ENCODE data around the gene KIF21B.

KIF21B gene

DNA sequence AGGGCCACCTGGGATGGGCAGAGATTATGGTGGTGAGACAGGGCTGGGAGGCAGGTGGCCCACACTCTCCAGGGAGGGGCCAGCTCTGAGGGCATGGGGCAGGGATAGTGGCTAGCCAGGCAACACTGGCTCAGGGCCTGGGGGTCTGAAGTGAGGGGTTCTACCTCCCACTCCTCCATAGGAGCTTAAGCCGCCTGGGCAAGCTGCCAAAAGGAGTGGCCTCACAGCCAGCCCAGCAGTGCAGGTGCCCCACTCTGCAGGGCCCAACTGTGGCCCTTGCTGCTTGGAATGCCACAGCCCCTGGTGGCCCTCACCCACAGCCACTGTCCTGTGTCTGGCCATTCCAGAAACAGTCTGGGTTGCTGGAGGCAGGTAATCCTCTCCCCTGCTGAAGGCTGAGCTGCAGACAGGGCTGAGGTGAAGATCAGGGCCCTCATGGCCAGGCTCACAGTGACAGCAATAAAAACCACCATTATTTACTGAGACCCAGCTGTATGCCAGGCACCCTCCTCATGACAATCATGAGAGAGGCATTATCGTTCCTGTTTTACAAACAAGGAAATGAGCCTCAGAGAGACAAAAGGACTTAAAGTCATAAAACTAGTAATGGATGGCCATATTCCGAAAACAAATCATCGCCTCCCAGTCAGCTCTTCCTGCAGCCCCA lies 31.0 kb downstream of the KIF21B start:
- no peak for DNase-seq (ENCODE audit: low spot score)

DNA sequence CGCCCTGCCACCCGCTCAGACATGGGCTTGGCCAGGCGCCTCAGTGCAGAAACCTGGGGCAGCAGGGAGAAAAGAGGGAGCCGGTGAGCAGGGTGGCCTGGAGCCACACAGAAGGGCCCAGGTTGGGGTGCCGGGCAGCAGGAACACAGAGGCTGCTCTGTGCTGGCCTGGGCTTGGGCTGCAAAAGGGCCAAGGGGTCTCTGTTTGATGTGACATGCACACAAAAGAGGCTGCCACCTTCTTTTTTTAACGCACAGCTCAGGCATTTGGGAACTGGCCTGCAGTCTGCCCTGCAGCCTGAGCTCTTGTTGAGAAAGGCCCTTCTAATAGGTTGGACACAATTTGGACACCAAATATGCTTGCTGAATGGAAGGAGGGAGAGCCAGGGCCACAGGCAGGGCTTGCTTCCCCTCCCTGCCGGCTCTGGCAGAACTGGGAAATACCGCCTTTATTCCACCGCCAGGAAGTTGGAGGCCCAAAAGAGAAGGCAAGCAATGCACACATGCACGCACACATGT lies 32.4 kb downstream of the KIF21B start:
- DNase-seq (ENCODE audit: low spot score) = no peak

DNA sequence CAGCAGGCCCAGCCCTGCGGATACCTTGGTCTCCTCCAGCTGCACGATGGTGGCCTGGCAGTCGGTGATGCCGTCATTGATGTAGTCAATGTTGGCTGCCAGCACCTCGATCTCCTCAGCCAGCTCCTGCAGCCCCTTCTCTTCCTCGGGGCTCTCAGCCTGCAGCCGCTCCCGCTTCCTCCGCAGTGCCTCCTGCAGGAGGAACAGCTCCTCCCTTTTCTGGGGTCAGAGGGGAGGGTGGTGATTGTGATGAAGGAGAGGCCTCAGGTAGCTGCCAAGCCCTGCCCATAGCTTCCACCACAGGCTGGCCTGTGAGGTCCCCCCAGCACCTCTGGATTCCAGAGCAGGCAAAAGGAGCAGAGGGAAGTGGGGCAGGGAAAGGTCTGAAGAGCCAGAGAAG lies 33.4 kb downstream of the KIF21B start:
- no peak for DNase-seq (ENCODE audit: low spot score)

DNA sequence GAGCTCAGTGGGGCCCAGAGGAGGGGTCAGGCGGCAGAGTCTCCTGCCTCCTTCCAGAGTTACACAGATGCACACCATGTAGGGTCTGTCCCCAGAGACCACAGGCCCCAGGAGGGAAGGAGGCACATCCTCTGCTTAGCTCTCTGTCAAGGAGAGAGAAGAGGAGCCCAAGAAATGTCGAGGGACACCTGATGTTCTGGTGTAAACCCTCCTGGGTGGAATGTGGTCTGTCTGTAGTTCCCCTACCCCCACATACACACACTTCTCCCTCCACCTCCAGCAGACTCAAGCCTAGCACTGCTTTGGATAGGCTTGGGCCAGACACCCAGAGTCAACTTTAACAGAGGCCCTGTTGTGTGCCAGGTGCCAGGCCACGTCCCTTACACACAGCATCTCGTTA lies 34.2 kb downstream of the KIF21B start:
- DNase-seq (ENCODE audit: low spot score) = no peak

DNA sequence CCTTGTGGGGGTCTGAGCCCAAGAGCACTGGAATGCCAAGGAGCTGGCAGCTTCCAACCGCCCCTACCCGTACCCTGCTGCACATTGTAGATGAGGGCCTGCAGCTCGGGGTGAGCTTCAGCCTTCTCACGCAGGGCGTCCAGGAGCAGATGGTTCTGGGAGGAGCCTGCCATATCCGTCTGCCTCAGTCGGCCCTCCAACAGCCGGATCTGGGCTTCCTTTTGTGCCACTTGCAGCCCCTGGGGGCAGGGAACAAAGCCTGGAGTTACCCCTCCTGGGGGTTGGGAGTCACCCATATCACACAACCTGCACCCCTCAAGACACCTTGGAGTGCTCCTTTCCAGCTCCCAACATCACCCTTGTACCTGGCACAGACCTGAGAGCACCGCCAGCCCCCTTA lies 34.8 kb downstream of the KIF21B start:
- no peak for DNase-seq (ENCODE audit: low spot score)

DNA sequence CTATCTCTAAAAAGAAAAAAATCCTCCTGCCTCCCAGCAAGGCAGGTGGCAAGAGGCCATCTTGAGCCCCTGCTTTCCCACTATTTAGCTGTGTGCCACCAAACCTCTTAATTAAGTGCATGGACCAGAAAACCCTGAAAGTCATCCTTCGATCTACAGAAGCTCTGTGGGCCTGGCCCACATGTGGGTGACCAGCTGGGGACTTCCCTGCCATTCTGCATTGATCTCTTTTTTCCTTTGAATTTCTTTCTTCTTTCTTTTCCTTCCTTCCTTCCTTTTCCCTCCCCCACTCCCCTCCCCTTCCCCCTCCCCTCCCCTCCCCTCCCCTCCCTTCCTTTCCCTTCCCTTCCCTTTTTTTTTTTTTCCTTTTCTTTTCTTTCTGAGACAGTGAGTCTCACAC lies 38.0 kb downstream of the KIF21B start:
- DNase-seq (ENCODE audit: low spot score) = no peak

DNA sequence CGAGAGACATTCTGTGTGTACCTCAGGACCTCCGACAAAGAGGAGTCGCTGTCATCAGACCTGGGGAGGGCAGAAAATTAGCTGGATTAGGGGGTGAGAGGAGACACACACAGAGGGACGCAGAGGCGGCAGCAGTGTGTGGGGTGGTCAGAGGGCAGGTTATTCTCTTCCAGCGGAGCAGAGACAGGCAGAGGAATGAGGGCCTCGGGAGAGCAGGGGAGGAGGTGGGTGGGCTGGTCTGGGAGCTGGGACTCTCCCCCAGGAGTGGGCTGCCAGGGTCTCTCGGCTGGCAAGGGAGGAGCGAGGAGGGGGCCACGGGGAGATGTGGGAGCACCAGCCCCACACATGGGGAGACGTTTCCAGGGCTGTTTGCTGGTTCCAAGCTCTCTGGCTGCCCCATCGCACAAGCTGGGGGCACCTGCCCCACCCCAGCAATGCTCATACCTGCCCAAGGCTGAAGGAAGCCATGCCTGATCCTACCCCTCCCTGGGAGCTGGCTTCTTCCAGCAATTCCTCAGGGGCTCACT lies 40.4 kb downstream of the KIF21B start:
- no peak for DNase-seq (ENCODE audit: low spot score)

DNA sequence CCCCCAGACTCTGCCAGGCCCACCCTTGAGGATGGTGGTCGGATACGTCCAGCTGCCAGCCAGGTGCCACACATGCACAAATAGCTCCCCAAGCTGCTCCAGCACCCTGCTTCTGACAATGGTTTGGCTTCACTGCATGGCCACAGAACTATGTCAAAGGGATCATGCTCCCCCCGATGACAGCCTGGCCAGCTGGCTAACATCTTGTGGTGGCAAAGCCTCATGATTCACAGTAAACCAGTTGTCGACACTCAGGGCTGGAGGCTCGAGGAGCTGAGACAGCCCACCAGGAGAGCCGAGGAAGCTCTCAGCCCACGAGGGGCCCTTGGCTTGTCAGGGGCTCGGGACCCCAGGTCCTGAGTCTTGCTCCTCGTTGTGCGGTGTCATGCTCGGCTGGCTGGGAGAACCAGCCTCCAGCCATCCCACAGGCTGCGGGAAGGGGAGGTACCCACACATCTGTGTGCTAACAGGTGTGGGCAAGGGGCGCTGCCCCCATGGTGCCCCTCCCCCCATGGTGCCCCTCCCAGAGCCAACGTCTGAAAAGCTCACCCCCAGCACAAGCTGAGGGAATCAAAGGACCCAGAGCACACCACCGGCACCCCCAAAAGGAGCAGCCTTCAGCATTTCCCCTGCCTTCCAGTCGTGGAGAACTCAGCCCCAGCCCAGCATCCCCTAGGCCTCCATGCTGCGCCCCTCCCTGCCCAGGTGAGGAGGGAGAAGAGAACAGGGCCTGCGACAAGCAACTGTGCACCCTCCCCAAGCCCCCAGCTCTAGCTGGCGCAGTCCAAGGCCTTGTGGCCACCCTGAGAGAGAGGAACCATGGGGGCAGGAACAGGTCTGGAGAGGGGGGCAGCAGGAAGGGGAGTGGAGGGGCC lies 41.2 kb downstream of the KIF21B start:
- no peak for DNase-seq (ENCODE audit: low spot score)

DNA sequence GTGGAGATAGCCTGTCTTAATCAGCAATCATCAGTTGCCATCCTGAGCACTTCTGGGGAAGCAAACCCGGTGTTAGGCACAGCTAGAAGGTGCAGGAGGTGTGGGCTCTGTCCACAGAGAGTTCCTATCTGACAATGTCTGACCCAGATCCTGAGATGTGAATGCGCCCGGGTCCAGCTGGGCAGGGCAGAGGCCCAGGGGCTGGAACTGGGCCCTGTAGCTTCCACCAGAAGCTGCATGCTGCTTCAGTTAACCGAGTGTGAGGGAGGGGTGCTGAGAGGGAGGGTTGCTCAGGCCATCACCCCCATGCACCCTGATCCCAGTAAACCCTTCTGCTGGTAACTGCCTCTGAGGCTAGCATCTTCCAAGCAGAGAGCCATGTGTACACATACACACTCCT lies 42.2 kb downstream of the KIF21B start:
- DNase-seq (ENCODE audit: low spot score) = no peak

DNA sequence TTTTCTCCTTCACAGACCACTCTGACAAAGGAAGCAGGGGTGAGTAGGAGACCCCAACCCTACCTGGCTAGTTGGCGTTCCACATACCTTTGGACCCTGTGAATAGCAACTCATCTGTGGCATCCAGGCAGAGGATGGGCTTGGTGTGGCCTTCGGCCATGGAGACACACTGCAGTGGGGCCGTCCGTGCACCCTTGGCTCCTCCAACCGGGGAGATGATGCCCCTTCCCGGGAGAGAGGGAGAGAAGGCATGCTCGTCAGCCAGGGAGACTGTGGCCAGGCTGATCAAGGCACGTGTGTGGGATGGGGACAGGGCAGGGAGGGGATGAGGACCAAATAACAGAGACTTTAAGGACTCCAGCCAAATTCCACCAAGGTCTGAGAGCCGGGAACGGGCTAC lies 42.6 kb downstream of the KIF21B start:
- DNase-seq (ENCODE audit: low spot score) = no peak

DNA sequence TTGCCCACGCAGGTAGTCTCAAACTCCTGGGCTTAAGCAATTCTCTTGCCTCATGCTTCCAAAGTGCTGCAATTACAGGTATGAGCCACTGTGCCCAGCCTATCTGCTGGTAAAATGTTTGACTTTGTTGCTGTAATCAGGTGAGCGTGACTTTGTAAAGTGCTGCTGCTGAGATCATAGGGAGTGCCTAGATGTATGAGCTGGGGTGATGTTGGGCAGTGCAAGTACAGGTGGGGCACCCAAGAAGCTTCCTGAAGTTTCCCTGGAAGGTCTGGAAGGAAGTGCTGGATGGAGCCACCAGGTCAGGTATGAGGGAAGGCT lies 43.1 kb downstream of the KIF21B start:
- DNase-seq (ENCODE audit: low spot score) = no peak

DNA sequence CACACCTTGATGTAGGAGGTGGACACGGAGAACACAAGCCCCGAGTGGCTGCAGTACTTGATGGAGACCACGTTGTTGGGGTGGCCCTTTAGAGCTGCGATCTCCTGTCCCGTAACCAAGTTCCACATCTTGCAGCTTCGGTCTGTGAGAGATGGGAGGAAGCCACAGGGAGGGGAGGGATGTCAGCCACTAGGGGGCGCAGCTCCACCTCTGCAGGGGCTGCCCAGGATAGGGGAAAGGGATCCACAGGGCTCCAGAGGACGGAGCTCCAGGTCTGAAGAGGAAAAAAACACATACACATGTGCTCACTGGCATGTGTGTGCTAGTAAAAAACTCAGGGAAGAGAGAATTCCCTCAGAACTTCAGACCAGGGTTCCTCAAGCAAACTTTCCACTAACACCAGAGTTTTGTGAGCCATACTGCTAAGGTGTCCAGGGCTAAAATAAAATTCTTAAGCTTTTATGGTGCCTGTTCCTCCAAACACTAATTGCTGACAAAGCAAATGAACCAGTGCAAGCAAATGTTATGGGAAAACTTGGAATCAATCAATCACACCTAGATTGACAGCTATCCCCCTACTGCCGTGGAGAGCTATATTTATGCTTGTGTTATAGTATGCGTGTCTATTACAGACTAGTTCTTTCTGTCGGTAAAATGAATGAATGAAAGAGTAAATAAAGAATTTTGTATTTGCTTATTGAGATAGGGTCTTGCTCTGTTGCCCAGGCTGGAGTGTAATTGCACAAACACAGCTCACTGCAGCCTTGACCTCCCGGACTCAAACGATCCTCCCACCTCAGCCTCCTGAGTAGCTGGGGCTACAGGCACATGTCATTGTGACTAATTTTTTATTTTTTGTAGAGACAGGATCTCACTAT lies 43.7 kb downstream of the KIF21B start:
- peak; percentile 72 for DNase-seq (ENCODE audit: low spot score)

DNA sequence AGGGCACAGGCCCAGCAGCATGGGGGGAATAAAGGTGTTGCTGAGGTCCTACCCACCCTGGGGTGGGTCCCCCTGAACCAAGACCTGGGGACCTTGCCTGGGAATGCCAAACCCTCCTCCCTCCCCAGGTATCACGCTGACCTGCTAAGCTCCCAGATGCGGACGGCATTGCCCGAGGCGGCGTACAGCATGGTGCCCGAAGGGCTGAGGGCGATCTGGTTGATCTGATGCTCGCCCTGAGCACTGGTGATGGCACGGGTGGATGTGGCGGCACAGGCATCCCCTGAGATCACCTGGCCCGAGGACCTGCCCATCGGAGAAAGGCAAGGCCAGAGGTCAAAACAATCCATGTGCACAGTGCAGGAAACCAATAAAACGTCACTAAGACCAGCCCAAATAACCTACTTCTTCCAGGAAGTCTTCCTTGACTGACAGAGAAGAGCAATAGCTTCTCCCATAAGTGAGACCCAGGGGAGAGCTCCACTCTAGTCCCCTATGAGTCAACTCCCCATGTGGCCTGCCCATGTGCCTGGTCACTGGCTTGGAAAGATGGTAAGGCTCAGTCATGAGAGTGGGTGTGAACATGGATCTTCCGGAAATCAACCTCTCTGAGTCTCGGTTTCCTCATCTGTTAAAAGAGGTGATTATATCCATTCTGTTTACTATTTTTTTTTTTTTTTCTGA lies 46.3 kb downstream of the KIF21B start:
- DNase-seq (ENCODE audit: low spot score) = no peak

DNA sequence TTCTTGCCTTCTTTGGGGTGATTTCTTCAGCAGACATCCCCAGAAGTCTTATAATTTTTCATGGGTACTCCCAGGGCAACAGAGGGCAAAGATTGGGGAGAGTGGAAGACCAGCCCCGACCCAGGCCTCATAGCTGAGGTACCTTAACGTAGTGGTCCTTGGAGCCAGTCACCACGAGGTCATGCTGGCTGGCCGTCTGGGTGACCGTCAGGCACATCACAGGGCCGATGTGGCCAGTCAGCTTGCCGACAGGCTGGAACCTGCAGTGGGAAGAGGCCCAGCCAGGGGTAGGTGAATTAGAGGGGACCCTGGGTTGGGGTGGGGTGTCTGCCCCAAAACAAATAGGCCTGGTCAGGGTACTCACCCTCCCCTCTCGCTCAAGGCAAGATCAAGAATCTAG lies 46.9 kb downstream of the KIF21B start:
- DNase-seq (ENCODE audit: low spot score) = no peak

DNA sequence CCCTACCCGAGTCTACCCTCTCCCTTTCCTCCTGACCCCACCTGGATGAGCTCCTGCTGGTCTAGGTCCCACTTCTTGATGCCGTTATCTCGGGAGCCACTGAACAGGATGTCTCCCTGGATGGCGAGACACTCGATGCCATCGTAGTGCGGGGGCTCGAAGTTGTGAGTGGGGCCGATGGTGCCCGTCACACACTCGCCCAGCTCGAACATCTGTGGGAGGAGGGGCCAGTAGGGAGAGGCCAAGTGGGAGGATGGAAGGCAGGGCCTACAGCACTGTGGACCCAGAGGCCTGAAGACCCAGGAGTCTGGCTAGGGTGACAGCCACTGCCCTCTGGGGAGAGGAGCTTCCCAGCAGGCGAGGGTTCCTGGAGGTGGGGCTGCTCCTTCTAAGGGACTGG lies 48.1 kb downstream of the KIF21B start:
- DNase-seq (ENCODE audit: low spot score) = no peak

DNA sequence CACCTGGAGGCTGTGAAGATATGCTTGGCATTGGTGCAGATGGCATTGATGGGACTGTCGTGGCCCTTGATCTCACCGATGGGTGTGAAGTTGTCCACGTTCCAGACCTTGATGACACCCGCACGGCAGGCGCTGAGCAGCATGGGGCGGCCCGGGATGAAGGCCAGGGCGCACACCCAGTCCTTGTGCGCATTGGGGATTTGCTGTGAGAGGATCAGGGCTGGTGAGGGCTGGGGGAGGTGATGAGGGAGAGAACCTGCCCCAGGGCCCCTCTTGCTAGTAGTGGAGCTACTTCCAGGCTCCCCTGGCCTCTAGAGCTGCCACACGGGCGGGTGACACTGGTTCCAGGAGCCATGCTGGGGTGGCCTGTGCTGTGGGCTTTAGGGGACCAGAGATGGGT lies 48.8 kb downstream of the KIF21B start:
- no peak for DNase-seq (ENCODE audit: low spot score)

DNA sequence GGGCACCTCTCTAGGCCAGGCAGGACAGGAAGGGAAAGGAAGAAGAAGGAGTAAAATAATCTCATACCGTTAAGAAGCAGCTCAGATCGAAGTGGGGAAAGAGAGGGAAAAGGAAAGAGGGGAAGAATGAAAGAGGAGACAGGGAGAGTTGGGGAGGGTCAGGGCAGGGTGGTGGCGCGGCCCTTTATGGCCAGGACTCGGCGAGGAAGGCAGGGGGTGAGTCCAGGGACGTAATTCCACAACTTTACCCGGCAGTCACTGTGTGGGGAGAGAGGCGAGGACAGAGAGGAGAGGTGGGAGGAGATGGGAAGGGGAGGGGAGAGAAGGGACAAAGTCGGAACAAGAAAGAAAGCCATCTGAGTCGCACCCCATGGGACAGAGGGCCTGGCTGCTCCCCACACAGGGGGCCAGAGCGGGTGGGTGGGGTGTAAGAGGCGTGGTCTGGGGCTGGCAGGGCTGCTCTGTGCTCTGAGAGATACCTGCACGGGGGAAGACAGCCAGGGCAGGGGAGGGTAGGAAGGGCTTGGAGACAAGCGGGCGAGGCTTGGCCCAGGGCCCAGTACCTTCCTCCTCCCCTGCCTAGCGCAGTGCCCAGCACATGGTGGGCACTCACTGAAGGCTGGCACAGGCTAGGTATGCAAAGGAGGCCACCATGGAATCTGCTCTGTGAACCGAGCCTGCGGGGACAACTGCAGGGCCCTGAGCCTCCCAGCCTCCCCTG lies 49.4 kb downstream of the KIF21B start:
- DNase-seq (ENCODE audit: low spot score) = no peak

DNA sequence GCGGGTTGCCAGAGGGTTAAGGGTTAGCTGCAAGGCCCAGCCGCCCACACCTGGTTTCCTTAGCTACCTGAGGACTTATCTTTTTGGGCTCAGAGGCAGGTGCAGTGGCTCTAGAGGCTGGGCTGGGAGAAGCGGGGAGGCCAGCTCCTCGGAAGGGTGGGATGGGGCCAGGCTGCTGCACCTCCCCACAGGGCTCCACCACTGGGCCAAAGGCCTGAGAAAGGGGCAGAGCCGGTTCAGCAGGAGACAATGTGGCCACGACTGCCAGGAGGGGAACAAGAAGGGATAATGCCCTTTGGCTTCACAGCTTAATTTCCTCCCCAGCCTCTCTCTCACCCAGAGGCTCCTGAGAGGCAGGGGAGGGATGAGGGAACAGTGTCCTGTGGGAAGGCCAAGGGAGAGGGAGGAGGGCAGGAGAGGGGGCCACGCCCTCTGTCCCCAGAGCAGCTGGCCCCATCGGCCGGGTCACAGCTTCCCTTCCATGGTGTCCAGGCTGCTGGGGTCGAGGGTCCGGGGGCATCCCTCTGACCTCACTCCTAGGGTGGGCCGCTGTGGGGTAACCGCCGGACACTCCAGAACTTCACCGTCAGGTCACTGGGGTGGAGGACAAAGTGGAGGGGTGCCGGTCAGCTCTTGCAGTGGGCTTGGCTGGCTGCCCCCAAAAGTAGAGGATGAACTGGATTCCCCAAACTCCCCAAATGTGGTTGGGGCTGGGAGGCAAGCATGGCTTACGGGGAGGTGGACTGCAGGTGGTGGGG lies 50.4 kb downstream of the KIF21B start:
- DNase-seq (ENCODE audit: low spot score) = no peak

DNA sequence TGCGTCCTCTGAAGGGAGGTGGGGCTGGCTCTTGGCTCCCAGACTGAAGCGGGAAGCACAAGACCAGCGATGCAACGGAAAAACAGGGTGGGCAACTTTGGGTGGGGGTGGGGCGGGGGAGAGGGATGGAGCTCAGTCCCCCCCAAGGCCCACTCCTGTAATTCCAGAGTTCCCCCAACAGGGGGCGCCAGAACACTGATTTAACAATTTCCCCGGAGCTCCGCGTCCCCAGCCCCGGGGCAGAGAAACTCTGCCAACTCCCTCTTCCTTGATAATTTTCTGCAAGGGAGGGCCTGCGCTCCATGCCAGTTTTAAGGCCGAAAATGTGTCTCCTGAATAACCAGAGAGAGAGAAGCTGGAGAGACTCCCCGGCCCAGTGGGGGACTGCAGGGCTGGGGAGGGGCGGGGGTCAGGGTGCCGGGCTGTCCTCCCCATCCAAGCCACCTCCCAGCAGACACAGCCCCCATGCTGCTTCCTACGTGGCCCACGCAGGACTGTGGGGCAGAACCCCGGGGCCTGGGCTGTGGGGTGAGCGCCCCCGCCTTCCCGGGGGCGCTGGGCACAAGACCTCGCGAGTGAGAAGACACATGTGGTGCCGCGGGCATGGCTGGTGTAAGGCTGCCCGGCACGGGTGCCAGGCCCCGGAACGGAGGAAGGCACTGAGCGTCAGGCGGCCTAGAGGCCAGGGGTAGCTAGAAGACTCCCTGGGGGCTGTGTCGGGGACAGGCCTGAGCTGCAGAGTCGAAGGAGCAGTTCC lies 51.4 kb downstream of the KIF21B start:
- peak; percentile 76 for DNase-seq (ENCODE audit: low spot score)

All from germinal center (tissue), 1 donor.